A172 (cell line): ENCODE measurements around the gene FAM9C. TPM values are rescaled to one million over a fixed set of nuclear protein-coding genes. Genes with fewer than 3 reads are reported as not detected.
"Not testable (repeated sequence)": the region's sequence is repeated elsewhere in the genome, so short reads cannot be mapped to it uniquely, and the experiment has no call there.

ENCODE experiments used
- DNase-seq: peaks from one replicate; pipeline ENCODE4 v3.0.0-alpha.2; 2015; ENCODE audit warnings: low spot score
- total RNA-seq: library from RNA; depleted of rRNA; stranded (reverse); fragments of >200 nt; shearing (Covaris generic); gene quantifications from 2 replicates; pipeline ENCODE4 v1.2.3, GENCODE V29; 2014

Gene FAM9C
- total RNA-seq, 1 experiment from 2014 or later, result not detected

GRCh38 chrX:13076176-13076961 is 31.9 kb upstream of the FAM9C start:
- no peak for DNase-seq

- no peak for DNase-seq
These were observed 30.2 kb upstream of the FAM9C start for GRCh38 chrX:13074297-13075262.

GRCh38 chrX:13069771-13070416 is 25.5 kb upstream of the FAM9C start:
- DNase-seq, result peak; percentile 32

GRCh38 chrX:13068651-13069050 is 24.2 kb upstream of the FAM9C start:
- DNase-seq, result no peak

DNA sequence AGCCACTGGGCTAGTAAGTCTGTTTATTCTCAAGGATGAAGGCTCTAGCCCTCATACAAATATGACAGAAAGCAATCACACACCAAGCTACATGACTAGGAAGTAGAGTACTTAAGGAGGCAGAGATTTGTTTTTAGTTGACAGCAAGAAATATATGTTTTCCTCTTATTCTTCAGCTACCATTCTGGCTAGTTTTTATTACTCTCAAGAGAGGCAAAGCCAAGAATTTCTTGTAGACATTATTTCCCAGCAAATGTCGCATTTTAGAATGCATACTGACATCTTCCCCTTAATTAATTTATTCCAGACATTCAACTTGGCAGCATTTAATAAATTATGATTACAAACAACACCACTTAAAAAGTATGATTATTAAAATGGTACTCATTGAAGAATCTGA is 23.4 kb upstream of the FAM9C start:
- no peak for DNase-seq

DNA sequence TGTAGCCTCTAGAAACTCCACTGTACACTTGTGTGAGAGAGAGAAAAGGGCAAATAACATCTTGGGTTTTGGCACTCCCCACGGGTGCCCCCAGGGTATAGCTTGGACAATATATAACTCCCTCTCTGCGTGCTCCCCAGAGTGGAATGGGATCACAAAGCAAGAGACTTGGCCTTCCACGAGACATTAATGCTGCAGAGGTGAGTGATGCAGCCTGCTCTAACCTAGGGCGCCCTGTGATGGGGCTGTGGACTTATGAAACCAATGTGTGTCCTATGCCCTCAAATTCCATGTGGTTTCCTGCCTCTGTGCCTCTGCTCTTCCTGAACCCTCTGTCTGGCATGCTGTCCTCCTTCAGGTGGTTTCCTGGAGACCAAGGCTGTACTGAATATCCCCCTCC is 22.0 kb upstream of the FAM9C start:
- DNase-seq, result no peak

- DNase-seq, result peak; percentile 25
These were observed 20.3 kb upstream of the FAM9C start for GRCh38 chrX:13064599-13065143.

DNA sequence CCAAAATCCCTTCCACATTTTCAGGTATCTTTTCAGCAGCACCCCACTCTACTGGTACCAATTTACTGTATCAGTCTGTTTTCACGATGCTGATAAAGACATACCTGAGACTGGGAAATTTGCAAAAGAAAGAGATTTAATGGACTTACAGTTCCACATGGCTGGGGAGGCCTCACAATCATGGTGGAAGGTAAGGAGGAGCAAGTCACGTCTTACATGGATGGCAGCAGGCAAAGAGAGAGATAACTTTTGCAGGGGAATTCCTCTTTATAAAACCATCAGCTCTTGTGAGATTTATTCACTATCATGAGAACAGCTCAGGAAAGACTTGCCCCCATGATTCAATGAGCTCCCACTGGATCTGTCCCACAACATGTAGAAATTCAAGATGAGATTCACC is 18.7 kb upstream of the FAM9C start:
- not testable (repeated sequence) for DNase-seq

GRCh38 chrX:13062331-13062730 is 17.9 kb upstream of the FAM9C start:
- DNase-seq, result not testable (repeated sequence)

DNA sequence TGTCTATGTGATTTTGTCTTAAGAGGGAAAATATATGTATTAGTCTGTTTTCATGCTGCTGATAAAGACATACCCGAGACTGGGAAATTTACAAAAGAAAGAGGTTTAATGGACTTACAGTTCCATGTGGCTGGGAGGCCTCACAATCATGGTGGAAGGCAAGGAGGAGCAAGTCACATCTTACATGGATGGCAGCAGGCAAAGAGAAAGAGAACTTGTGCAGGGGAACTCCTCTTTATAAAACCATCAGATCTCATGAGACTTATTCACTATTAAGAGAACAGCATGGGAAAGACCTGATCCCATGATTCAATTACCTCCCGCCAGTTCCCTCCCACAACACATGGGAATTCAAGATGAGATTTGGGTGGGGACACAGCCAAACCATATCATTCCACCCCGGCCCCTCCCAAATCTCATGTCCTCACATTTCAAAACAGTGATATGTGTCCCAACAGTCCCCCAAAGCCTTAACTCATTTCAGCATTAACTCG is 16.8 kb upstream of the FAM9C start:
- not testable (repeated sequence) for DNase-seq

- peak; percentile 92 for DNase-seq
These were observed 15.4 kb upstream of the FAM9C start for GRCh38 chrX:13059637-13060499.

DNA sequence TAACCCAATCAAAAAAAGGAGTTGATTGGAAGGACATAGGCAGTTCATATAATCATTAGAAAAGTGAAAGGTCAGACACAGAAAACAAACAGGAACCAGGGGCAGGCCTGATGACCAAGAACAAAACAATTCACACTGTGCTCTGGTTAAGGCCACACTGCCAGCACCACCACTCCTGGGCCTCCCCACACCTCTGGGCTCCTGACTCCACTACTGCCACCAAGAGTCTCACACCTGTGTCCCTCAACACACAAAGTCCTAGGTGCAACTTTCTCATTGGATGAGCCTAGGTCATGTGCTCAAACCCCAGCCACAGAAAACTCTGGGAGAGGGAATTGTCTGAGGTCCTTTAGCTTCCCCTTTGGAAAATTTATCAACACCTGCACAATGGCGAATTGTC is 11.1 kb upstream of the FAM9C start:
- DNase-seq, result no peak

- no peak for DNase-seq
These were observed 8.8 kb upstream of the FAM9C start for GRCh38 chrX:13053171-13053570.

GRCh38 chrX:13051529-13052172 is 7.2 kb upstream of the FAM9C start:
- peak; percentile 27 for DNase-seq

- DNase-seq, result no peak
These were observed 6.7 kb upstream of the FAM9C start for GRCh38 chrX:13051167-13051528.

GRCh38 chrX:13050151-13050550 is 5.7 kb upstream of the FAM9C start:
- DNase-seq, result no peak

DNA sequence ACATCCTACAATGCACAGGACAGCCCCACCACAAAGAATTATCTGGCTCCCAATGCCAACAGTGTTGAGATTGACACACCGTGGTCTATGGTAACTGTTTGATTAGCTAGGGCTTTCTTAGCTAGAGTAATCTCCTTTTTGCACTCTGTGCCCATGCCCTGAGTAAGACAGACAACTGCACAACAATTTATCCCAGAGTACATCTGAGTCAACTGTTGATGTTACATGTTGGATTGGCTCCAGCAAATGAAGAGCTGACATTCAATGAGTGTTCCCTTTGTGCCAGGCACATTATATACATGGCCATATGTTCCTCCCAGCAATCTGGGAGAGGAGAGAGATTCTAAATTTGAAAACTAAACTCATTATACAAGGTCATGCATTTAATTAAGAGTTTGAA is 3.9 kb upstream of the FAM9C start:
- no peak for DNase-seq

- DNase-seq, result no peak
These were observed 3.3 kb upstream of the FAM9C start for GRCh38 chrX:13047759-13048158.

- DNase-seq, result no peak
These were observed 1.9 kb upstream of the FAM9C start for GRCh38 chrX:13046141-13046855.

- no peak for DNase-seq
These were observed 482 bp downstream of the FAM9C start for GRCh38 chrX:13043938-13044337.
